ENCODE measurements around the gene TENT4A.

GRCh38 chr5:6739603-6740002 is 26.4 kb downstream of the TENT4A start:
- TF ChIP-seq MAX (IDR thresholded peaks at IDR 0.05; ENCODE audit: low read depth, low read length) (no peak), SIN3A (IDR thresholded peaks at IDR 0.05; ENCODE audit: low read depth, low read length) (no peak), TAF1 (IDR thresholded peaks at IDR 0.05; ENCODE audit: borderline replicate concordance, low read depth, low read length) (no peak), RBBP5 (conservative IDR thresholded peaks at IDR 0.05) (no peak), EP300 (IDR thresholded peaks at IDR 0.05; ENCODE audit: borderline replicate concordance in 1 of 2, control insufficient read depth in 1 of 2, low read depth in 2 of 2, low read length in 2 of 2) (no peak), REST (IDR thresholded peaks at IDR 0.05; ENCODE audit: low read depth, low read length) (no peak), CTCF (IDR thresholded peaks at IDR 0.05 in 2 of 3, conservative IDR thresholded peaks at IDR 0.05 in 1 of 3; ENCODE audit: control insufficient read depth in 2 of 3, extremely low read depth in 1 of 3, insufficient read depth in 1 of 3, low read depth in 3 of 3, low read length in 3 of 3) (no peak), JUNB (IDR thresholded peaks at IDR 0.05) (no peak)
